NOMO-1 treated with dmso at 0.1 percent for 144 hours (cell line): Measurements from ENCODE around the gene TBL1Y.
"Not testable (repeated sequence)": the region's sequence is repeated elsewhere in the genome, so short reads cannot be mapped to it uniquely, and the experiment has no call there.

Source experiments
- DNase-seq: peaks from one replicate; lab custom pipeline; 2025; ENCODE audit not compliant: unreplicated experiment; lab: John Stamatoyannopoulos, UW

The TBL1Y gene

GRCh38 chrY:6910372-6911252 is at the start of gene TBL1Y:
TBL1Y (plus strand) TSS chrY:6910697; CDS start chrY:7025085, 114,388 bp downstream.
- DNase-seq: no peak

- no peak for DNase-seq
Measured at GRCh38 chrY:6894496-6894895, 16.0 kb upstream of the TBL1Y start.

DNA sequence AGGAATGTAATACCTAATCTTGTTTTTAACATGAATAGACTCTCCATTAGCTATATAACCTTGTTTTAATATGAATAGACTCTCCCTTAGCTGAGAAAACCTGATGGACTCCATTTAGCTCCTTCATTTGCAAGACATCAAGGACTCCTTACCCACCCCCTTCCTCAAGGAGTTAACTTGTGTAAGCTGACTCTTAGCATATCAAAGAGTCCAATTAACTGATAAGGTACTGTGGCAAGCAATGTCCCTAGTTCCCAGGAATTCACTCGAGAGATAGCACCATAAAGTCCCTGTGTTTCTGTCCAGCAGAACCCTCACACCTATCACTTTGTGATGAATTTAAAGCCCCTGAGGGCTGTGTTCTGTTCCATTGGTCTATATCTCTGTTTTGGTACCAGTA is 15.3 kb upstream of the TBL1Y start:
- no peak for DNase-seq

- DNase-seq: not testable (repeated sequence)
Measured at GRCh38 chrY:6902116-6902515, 8.4 kb upstream of the TBL1Y start.

DNA sequence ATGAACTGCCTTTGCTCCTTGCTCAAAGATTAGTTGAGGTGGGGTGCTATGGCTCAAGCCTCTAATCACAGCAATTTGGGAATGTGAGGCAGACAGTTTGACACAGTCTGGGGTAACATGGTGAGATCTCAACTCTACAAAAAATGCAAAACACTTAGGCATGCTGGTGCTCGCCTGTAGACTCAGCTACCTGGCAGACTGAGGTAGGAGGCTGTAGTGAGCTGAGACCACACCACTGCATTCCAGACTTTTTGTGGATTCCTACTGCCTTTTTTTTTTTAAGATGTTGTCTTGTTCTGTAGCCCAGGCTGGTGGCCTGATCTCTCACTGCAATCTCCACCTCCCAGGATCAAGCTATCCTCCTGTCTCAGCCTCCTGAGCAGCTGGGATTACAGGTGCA is 2.9 kb upstream of the TBL1Y start:
- no peak for DNase-seq

DNA sequence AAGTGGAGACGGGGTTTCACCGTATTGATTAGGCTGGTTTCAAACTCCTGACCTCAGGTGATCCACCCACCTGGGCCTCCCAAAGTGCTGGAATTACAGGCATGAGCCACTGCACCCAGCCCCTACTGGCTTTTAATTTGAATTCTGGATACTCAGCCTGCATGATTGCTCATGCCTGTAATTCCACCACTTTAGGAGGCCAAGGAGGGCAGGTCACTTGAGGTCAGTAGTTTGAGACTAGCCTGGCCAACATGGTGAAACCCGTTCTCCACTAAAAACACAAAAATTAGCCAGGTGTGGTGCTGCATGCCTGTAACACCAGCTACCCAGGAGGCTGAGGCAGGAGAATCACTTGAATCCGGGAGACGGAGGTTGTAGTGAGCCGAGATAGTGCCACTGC is 2.5 kb upstream of the TBL1Y start:
- DNase-seq: not testable (repeated sequence)

DNA sequence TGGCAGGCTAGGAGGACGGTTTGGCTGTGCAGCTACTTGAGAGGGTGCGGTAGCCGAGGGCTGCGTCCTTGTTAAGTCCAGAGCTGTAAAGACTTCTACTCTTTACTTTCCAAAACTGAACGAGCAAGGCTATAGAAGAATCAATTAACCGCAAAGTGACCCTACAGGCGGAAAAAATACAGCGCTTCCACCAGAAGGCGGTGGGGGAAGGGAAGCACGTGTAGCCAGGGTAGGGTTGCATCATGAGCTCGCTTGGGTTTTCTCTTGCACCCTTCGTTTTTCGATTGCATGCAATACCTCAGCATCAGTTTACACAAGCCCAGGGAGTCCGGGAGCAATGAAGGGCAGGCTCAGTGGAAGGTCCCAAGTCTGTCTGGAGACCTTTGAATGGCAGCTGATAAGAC is 1.4 kb upstream of the TBL1Y start:
- no peak for DNase-seq

GRCh38 chrY:6909856-6910255 is 641 bp upstream of the TBL1Y start:
- no peak for DNase-seq

DNA sequence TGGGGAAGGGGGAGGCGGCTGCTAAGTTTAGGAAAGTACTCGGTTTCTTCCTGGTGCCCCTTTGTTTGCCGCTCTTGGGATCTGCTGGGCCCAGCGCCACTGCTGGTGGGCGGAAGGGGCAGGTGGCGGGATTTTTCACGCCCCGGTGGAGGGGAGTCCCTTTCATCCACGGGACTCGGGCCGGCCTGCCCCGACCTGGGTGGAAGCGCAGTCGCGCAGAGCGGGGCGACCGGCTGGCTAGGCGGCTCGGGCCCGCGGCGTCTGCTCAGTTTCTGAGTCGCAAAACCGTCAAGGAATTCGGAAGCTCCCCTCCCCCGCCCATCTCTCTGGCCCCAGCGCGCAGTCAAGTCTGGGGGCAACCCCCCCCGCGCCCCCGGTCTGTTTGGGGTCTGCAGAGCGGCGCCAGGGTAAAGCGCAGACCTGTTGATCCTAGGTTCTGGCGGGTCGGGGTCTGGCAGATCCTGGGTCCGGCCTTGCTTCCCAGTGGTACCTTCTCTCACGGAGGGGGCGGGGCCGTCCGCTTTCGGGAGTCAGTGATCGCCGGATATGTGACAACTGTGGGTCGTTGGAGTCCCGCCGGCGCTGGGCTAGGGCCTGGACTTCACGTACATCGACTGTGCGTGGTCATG is 870 bp downstream of the TBL1Y start, which contains the start of gene AMELY:
AMELY (minus strand) TSS at position 500 of the 629 bp plus-strand sequence. CDS start 39,144 bp downstream, outside the sequence.
- DNase-seq: no peak

GRCh38 chrY:6913362-6913761 is 2.9 kb downstream of the TBL1Y start:
- DNase-seq: no peak

- no peak for DNase-seq
Measured at GRCh38 chrY:6921061-6921460, 10.6 kb downstream of the TBL1Y start.

DNA sequence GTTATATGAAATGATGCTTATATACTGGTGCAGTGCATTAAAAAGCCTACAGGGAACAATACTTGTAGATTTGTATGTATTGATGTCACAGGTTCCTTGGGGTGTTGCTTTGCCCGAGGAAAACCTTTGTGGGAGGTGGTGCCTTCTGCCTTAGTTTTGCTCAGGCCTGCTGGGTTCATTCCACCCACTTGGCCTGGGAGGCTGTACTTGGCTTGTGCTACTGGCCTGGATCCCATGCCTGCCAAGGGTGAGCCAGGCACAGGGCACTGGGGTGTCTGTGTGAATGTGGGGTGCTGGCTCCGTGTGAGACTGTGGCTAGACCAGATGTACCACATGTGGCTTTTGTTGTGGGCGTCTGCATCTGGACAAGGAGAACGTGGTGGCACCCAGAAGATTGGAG is 17.8 kb downstream of the TBL1Y start:
- no peak for DNase-seq

GRCh38 chrY:6929237-6929636 is 18.7 kb downstream of the TBL1Y start:
- no peak for DNase-seq

GRCh38 chrY:6931779-6932396 is 21.4 kb downstream of the TBL1Y start:
- DNase-seq: no peak

GRCh38 chrY:6935497-6935896 is 25.0 kb downstream of the TBL1Y start:
- DNase-seq: no peak

- no peak for DNase-seq
Measured at GRCh38 chrY:6947695-6948094, 37.2 kb downstream of the TBL1Y start.

GRCh38 chrY:6948378-6948777 is 37.9 kb downstream of the TBL1Y start:
- DNase-seq: no peak

DNA sequence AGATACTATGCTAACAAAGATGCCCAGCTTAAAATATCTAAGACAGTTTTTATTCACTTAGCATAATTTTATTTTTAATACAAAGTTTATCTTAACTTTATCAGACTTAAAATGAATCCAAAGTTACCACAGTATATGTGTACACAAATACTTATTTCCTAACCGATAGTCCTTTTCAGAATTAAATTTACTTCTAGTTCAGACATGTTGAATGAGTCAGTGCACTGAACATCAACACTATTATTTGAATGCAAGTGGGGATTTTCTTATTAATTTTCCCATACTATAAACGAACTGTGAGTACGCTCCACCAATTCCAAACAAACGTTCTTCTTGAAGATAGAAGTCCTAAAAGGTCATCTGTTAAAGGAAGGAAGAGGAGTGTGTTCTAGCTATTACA is 39.5 kb downstream of the TBL1Y start:
- DNase-seq: no peak

- DNase-seq: no peak
Measured at GRCh38 chrY:6964732-6965131, 54.2 kb downstream of the TBL1Y start.

GRCh38 chrY:6966521-6966920 is 56.0 kb downstream of the TBL1Y start:
- DNase-seq: no peak

- DNase-seq: no peak
Measured at GRCh38 chrY:6967736-6968135, 57.2 kb downstream of the TBL1Y start.

GRCh38 chrY:6968191-6968590 is 57.7 kb downstream of the TBL1Y start:
- no peak for DNase-seq
